AG09319 (cell line): ENCODE data around the gene BRSK2.

ENCODE experiments used
- DNase-seq: peaks from one replicate; pipeline ENCODE4 v3.0.0-alpha.2; 2010; ENCODE audit warnings: low read depth; ENCODE audit errors: extremely low read depth
- TF ChIP-seq, protein P1 (sequence below): IDR thresholded peaks from 2 replicates; pipeline ENCODE4 v1.5.1; 2011; ENCODE audit warnings: low read depth, mild to moderate bottlenecking, inconsistent platforms, low read length, moderate library complexity

The BRSK2 gene

DNA sequence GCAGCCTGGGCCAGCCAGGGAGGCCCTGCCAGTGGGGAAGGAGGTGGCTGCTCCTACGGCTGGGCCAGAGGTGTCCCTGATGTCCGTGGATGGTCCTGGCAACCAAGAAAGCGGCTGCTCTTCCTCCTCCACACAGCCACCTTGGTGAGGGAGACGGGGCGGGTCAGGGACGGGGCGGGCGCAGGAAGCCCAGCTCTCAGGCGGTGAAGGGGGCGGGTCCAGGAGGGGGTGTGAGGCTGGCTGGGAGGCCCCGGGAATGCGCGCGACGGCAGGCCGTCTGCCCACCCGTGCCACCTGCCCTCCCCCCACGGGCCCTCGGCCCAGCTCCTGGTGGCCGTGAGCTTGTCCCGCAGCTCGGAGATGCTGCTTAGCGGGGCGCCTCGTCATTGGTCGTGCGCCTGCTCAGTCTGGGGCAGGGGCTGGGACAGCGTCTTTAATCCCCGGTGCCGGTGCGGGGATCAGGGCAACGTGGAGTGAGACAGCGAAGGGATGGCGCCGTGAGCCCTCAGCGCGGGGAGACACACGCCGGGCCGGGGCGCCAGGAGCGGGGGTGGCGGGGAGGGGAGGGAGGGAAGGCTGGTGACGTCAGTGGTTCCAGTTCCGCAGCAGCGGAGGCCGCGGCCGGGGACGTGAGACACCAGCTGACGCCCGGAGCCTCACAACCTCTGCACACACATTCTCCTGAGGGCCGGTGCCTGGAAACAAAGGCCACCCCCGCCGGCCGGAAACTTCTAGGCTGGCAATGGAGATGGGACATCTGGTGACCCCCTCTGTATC lies 6.7 kb upstream of the BRSK2 start:
- TF ChIP-seq, protein P1, sequence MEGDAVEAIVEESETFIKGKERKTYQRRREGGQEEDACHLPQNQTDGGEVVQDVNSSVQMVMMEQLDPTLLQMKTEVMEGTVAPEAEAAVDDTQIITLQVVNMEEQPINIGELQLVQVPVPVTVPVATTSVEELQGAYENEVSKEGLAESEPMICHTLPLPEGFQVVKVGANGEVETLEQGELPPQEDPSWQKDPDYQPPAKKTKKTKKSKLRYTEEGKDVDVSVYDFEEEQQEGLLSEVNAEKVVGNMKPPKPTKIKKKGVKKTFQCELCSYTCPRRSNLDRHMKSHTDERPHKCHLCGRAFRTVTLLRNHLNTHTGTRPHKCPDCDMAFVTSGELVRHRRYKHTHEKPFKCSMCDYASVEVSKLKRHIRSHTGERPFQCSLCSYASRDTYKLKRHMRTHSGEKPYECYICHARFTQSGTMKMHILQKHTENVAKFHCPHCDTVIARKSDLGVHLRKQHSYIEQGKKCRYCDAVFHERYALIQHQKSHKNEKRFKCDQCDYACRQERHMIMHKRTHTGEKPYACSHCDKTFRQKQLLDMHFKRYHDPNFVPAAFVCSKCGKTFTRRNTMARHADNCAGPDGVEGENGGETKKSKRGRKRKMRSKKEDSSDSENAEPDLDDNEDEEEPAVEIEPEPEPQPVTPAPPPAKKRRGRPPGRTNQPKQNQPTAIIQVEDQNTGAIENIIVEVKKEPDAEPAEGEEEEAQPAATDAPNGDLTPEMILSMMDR, result no peak; the same call in 1 of the 2 replicates
- no peak for DNase-seq

DNA sequence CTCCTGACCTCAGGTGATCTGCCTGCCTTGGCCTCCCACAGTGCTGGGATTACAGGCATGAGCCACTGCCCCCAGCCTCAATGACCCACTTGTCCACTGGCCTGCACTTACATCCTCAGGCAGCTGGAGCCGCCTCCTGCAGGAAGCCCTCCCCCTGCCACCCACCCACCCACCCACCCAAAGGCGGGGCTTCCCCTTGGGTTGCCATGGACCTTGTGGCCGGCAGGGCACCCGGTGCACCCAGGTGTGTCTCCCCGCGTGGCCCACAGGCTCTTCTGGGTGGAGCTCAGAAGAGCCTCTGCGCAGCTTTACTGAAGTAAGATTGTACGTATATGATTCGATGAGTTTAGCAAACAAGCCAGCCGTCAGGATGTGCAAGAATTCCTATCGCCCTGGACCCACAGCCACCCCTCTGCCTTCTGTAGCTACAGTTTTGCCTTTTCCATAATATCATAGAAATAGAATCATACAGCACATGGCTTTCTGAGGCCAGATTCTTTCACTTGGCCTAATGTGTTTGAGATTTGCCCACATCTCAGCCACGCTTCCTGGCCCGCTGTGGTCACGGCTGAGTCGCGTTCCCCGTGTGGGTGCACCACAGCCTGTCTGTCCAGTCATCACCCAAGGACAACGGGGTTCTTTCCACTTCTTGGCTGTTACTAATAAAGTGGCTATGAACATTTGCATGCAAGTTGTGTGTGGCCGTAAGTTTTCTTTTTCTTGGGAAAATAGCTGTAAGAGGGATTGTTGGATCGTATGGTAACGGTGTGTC lies 5.3 kb upstream of the BRSK2 start:
- TF ChIP-seq, protein P1, result no peak
- DNase-seq, result no peak

DNA sequence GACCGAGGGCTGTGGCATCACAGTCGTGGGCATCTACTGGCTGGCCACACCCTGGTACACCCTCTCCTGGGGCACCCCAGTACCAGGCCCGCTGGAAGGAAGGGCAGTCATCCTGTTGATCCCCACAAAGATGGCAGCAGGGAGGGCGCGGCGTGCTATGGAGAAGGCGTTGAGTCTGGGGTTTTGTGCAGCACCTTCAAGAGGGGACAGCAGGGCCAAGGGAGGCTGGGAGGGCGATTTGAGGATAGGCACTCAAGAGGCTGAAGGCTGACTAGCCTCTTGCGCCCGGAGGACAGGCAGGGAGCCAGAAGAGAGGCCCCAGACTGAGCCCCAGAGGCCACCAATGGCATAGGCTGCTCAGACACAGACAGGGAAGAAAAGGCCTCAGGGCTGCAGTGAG lies 2.2 kb upstream of the BRSK2 start:
- DNase-seq, result no peak
- TF ChIP-seq, protein P1, result no peak

DNA sequence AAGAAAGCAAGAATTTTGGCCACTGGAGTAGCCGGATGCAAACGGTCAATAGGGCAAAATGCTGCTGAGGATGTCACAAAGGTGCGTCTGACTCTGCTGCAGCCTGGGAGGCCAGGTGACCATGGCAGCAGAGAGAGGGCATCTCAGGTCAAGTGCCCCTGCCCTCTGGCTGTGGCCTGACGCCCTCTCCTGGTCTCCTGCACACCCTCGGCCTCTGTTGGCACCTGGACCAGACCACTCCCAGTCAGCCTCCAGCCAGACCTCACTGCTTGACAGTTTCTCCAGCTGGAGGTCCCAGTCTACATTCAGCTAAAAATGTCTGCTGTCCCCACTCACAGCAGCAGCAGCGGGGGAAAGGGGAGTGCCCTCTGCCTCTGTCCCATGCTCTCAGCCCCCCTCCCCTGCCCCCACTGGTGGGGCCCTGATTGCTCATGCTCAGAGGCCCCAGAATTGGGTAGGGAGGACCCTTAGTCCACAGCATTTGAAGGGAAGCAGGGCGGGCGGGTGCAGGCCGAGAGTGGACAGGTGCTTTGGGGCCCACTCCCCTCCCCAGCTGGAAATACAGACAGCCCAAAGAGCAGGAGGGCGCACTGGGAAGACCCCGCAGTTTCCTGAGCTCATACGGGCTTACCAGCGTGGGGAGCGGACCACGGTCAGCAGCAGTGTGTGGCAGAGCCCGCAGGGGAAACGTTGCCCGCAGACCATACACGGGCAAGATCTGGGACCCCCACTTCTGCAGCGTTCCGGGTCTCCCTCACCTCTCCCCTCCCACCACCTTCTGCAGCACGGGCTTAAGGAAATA lies 1.6 kb upstream of the BRSK2 start:
- TF ChIP-seq, protein P1, result no peak
- DNase-seq, result no peak

- no peak for DNase-seq
- TF ChIP-seq, protein P1, result no peak
These were observed 1.0 kb upstream of the BRSK2 start for GRCh38 chr11:1388763-1389102.

DNA sequence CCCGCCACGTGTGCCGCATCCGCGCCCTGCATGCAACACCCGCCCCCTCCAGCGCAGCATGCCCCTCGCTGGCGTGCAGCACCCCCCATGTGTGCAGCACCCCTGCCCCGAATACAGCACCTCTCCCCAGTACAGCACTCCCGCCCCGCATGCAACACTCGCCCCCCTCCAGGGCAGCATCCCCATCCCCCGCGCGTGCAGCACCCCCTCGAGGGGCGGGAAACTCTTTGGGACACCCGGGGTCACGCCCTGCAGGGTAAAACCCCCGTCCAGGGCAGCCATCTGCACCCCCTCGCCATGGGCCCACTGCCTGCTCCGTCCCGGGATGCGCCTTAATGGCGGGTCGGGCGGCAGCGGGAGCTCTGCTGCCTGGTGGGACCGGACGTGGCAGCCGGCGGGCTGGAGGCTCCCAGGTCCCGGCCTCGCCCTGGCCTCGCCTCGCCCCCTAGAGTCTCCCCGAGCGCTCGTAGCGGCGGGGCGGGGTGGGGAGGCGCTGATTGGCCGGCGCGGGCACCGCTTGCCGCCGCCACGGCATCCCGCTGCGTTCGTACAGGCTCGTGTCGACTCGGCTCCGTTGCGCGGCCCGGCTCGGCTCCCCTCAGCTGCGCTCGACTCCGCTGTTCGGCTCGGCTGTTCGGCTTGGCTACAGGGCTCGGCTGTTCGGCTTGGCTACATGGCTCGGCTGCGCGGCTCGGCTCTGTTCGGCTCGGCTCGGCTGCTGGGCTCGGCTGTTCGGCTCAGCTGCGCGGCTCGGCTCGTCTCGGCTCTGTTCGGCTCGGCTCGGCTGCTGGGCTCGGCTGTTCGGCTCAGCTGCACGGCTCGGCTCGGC lies 417 bp upstream of the BRSK2 start:
- peak; percentile 84 for DNase-seq
- TF ChIP-seq, protein P1, result no peak; the same call in none of the 2 replicates
